ENCODE results near the gene PLEKHA8. TPM values are rescaled to one million over a fixed set of nuclear protein-coding genes. Genes with fewer than 3 reads are reported as not detected.

PLEKHA8 gene
- total and polyA plus RNA-seq, 2 of the 8 experiments (the other 6 are each of a cell fraction or from before 2014, with no cell fraction given), result 10.7 to 44.0 TPM

DNA sequence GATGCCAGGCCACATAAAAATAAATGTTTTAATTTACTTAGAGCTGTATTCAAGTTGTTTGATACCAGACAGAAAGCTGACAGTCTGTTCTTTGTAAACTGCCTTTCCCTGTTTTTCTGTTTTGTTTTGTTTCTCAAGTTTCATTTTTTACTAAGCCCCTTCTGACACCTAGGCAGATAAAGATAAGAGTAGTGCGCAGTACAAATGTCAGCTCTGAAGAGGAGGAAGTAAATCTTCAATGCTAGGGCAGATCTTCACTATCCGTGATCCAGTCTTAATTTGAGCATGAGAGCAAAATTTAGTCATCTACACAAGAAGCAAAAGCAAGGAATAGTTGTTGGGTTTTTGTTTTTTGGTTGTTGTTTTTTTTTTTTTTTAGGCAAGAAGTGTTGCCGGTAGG, 133.9 kb downstream of the PLEKHA8 start (continued):
- TF ChIP-seq SIN3A (conservative IDR thresholded peaks at IDR 0.05 in 1 of 2, IDR thresholded peaks at IDR 0.05 in 1 of 2; ENCODE audit: low read depth in 1 of 2, low read length in 2 of 2), result no peak
